Thyroid gland (tissue), 4 donors: Measurements from ENCODE around the gene SDCCAG8.

Source experiments
- CTCF ChIP-seq, 6 experiments: fragments of 200-600 bp in 3 of 6; fragments of 450-650 bp in 3 of 6; sonication (generic) in 3 of 6; IDR thresholded peaks; one replicate each; pipeline ENCODE4 v1.5.1; 2016 to 2019; ENCODE audit warnings: antibody characterized with exemption in 6 of 6, mild to moderate bottlenecking in 2 of 6, inconsistent platforms in 1 of 6, moderate library complexity in 1 of 6
- POLR2A ChIP-seq, 2 donors: fragments of 450-650 bp; IDR thresholded peaks; one replicate each; pipeline ENCODE4 v1.6.1; 2017; ENCODE audit warnings: antibody characterized with exemption in 2 of 2, mild to moderate bottlenecking in 2 of 2, moderate library complexity in 1 of 2

DNA sequence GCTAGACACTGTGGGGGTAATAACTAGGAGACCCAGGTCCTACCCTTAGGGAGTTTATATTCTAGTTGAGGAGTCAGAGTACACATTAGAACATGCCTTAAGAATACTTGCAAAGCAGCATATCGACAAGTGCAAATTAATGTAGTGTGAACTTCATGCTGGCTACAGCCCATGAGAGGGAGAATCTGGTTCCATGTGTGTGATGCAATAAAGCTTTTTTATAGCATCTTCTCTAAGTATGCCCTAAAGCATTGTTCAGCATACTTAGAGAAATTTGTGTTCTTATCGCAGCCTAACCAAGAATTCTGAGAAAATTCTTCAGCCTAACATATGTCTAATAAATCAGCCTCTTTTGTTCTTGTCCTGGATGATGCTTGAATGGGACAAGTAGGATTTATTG, 95.5 kb downstream of the SDCCAG8 start:
- TF ChIP-seq CTCF (IDR thresholded peaks at IDR 0.05) (no peak), POLR2A (IDR thresholded peaks at IDR 0.05) (no peak)
